GM18520 (cell line): Measurements from ENCODE around the gene CCDC40.
"Not testable (repeated sequence)": the region's sequence is repeated elsewhere in the genome, so short reads cannot be mapped to it uniquely, and the experiment has no call there.

ENCODE experiments used
- ATAC-seq: cut with Tn5 transposase; IDR thresholded peaks from one replicate; pipeline ENCODE4 v1.9.1; 2021; ENCODE audit not compliant: unreplicated experiment

The CCDC40 gene

GRCh38 chr17:80035937-80036714, at the start of gene CCDC40:
Gene CCDC40 (plus strand): TSS chr17:80036642. CDS start chr17:80036663, 21 bp downstream.
- no peak for ATAC-seq

- ATAC-seq: no peak
Observed at GRCh38 chr17:79987187-79987934, 49.1 kb upstream of the CCDC40 start.

- no peak for ATAC-seq
Observed at GRCh38 chr17:79987935-79988184, 48.6 kb upstream of the CCDC40 start.

GRCh38 chr17:79988185-79988971, 48.1 kb upstream of the CCDC40 start:
- ATAC-seq: no peak

- ATAC-seq: no peak
Observed at GRCh38 chr17:79989106-79989835, 47.2 kb upstream of the CCDC40 start.

- no peak for ATAC-seq
Observed at GRCh38 chr17:79990051-79990592, 46.3 kb upstream of the CCDC40 start.

GRCh38 chr17:79990704-79991103, 45.7 kb upstream of the CCDC40 start:
- no peak for ATAC-seq

GRCh38 chr17:79991140-79991923, 45.1 kb upstream of the CCDC40 start:
- no peak for ATAC-seq

GRCh38 chr17:79991924-79992648, 44.4 kb upstream of the CCDC40 start:
- ATAC-seq: no peak

GRCh38 chr17:79992649-79993389, 43.6 kb upstream of the CCDC40 start:
- ATAC-seq: no peak

- no peak for ATAC-seq
Observed at GRCh38 chr17:79993390-79994227, 42.8 kb upstream of the CCDC40 start.

- ATAC-seq: not testable (repeated sequence)
Observed at GRCh38 chr17:79994228-79994569, 42.2 kb upstream of the CCDC40 start.

- ATAC-seq: no peak
Observed at GRCh38 chr17:79994602-79995001, 41.8 kb upstream of the CCDC40 start.

GRCh38 chr17:79995696-79996095, 40.7 kb upstream of the CCDC40 start:
- ATAC-seq: no peak

GRCh38 chr17:79996291-79996690, 40.2 kb upstream of the CCDC40 start:
- no peak for ATAC-seq

GRCh38 chr17:79997011-79997660, 39.3 kb upstream of the CCDC40 start:
- ATAC-seq: no peak

- ATAC-seq: no peak
Observed at GRCh38 chr17:80000136-80000535, 36.3 kb upstream of the CCDC40 start.
